Activated naive CD4-positive, alpha-beta T cell treated with anti-CD3 and anti-CD28 coated beads, Interleukin-2, amount 50 U/mL, for 16 hours (primary cell): ENCODE data around the gene PNMA5.

Experiments
- DNase-seq: peaks from one replicate; pipeline ENCODE4 v3.0.0-alpha.2; 2020

PNMA5 gene

DNA sequence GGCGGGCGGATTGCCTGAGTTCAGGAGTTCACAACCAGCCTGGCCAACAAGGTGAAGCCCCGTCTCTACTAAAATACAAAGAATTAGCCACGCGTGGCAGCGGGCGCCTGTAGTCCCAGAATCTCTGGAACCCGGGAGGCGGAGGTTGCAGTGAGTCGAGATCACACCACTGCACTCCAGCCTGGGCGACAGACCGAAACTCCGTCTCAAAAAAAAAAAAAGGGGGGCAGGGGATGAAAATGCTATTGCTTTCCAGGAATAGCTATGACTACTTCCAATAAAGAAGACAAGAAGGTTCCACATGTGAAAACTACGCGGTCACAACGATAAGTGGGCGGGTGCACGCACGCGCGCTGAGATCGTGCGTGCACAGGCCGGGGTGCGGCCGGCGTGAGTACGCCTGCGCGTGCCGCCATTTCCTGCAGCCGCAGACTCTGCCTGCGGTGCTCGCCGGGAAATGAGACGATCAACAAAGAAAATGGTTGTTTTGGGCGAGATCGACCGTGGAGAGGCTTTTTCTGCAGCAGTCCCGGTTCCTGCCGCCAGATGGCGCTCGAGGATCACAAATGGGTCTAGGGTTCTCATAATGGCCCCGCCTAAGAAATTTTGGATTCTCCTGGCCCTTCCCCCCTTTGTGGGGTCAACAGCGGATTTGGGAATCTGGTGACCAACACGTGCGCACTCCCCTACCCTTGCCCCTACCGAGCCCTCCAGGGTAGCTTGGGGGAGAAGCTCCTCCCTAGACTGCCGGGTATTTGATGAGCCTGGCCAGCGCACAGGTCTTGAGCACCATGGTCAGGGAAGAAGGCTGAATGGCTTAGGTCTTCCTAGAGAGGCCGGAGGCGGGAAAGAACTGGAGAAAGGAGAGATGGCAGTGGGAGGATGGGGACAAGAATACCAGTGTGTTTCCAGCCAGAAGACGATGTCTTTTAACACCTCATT, 35.1 kb downstream of the PNMA5 start:
- peak; percentile 87 for DNase-seq

DNA sequence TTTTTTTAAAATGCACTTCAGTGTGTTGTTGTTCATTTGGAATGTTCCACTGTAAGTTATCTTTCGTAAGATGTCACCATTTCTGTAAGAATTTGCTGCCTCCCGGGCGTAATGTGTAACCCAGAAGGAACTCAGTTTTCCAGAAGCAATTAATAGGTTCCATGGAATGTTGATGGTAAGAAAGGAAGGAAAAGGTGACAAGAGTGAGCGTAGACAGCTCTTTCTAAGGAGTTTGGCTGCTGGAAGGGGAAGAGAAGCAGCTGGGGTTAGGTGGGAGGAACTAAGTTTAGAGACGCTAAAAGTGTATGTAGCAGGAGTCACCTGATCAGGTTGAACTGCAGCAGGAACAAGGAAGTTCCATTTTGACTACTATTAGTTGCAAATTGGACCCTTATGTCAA, 35.9 kb downstream of the PNMA5 start:
- no peak for DNase-seq

DNA sequence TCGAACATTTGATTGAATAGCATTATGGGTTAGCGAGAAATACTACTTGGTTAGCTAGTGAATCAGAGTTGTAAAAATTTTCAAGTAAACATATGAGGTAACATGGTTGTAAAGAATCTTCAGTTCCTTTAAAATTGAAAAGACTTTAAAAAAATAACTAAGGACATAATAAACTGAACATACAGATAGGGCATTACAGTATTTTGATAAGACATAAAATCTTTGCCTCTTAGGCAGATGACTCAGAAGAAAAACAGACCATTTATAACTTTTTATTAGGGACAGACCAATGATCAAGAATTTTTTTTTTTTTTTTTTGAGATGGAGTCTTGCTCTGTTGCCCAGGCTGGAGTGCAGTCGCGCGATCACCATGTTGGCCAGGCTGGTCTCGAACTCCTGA, 43.1 kb downstream of the PNMA5 start:
- no peak for DNase-seq

DNA sequence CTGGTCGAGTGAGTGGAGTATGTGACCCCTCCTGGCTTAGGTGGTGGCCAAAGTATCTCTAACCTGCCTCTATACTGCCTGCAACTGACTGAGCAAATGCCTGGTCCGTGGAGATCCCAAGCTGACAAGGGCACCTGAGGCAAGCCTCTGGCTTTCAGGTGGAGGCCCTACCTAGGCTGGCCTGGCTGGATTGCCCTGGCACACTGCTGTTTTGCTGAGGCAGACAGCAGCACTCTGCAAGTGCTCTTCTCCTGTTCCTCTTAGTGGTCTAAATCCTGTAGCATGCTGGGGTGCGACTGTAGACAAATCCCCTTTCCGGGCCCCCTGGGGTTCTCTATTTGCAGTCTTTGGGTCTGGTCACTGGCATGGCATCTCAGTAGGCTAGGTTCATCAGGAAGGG, 44.8 kb downstream of the PNMA5 start:
- DNase-seq: no peak

DNA sequence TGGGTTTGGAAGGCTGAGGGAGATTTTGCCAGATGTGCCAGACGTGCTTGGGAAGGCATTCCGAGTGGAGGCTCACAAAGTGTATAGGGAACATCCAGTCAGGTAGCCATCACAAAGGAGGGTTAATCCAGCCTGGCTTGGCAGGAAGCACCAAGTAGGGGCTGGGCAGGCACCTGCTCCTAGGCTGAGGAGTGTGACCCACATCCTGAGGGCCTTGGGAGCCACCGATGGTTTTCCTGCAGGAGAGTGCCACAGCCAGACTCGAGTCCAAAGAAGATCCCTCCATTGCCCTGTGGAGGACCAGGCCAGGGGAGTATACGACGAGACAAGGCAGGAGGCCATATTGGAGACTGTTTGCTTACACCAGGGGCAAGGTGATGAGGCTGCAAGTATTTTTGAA, 47.2 kb downstream of the PNMA5 start:
- DNase-seq: no peak

DNA sequence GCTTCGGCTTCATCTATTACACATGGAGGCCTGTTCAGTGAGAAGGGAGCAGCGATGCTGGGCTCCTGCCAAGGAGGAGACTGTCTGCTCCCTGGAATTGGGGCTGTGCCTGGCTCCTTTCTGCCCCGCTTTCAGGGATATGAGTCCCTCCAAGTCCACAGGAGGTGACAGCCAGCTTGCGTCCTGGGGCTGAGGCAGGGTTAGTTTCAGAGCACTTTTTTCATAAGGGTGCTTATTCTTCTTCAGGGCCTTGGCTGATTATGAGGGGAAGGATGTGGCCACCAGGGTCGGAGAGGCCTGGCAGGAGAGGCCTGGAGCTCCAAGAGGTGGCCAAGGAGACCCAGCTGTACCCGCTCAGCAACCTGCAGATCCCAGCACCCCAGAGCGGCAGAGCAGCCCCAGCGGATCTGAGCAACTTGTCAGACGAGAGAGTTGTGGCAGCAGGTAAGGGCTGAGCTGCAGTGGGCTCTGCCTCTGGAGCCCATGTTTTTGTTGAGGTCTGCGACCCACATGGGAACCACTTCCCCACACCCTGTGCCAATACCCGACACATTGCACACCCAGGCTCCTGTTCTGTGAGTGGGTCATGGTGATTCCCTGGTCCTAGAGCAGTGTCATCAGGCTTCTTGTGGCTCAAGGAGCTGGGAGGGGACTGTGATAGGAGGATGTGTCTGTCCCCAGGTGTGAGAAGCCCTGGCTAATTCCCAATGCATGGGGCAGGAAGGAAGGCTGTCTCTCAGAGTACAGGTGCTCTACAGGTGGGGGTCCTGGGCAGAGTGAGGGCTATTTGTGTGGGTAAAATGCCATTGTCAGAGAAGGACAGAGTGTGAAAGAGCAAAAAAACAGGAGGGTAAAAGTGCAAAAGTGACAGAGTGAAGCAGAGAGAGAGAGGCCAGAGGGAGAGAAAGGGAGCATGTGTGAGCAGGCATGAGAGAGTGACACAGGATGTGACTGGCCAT, 48.6 kb downstream of the PNMA5 start:
- DNase-seq: no peak

DNA sequence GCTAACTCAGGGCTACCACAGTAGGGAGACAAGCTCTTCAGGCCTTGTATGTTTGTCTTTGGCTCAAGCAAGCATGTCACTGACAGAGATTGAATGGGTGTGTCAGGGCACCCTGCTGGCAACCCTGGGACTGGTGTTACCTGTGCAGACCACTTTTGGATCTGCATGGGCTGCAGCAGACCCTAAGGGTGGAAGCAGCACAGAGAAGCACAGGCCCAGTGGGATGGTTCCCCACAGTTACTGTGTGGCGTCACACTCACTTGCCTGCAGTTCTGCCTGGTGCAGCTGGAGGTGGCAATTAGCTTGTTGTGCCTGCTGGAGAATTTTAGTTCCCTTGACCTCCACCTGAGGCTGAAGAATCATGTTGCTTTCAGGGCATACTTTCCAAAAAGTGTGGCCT, 50.1 kb downstream of the PNMA5 start:
- DNase-seq: no peak

DNA sequence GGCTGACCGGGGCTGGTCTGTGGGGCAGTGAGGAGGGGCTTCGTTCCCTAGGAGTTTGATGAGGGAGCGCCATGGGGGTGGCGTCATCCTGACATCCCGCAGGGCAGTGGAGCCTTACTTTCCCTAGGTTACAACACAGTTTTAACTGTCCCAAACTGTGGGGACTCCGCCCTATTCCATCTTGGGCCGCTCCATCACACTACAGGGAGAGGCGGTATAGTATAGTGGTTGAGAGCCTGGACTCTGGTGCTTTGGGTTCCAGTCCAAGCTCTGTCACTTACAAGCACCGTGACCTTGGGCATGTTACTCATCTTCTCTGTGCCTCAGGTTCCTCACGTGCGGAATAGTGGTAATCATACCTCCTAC, 51.9 kb downstream of the PNMA5 start:
- DNase-seq: no peak

DNA sequence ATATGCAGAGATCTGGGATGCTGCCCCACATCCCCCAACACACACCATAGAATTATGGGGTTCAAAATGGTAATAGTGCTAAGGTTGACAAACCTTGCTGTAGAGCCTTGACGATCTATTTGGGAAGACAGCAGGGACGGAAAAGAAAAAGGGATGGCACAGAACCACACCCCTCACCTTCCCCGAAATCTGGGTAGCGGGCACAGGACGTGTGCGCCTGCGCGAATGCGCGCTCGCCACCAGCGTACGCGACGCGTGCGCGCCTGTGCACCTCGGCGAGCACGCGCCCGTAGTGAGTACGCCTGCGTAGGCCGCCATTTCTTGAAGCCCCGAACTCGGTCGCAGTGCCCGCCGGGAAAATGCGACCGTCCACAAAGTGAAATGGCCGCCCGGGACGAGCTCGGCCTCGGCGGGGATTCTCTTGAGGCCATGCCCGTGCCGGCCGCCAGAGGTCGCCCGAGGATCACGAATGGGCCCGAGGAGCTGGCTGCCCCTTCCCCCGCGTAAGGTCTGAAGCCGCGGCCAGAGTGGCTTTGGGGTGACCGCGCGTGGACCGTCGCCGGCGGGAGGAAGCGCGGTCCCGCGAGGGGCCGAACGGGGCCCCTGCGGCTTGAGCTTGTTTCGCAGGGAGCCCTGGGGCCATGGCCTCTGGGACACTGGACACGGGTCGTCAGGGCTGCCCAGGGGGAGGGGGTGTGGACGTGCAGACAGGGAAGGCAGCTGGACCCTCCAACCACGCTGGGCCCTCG, 52.4 kb downstream of the PNMA5 start:
- peak; percentile 88 for DNase-seq
